Measurements from ENCODE around the gene ACTL7A. TPM values are rescaled to one million over a fixed set of nuclear protein-coding genes. Genes with fewer than 3 reads are reported as not detected.

The ACTL7A gene
- total RNA-seq, 2 experiments from 2014 or later = not detected

DNA sequence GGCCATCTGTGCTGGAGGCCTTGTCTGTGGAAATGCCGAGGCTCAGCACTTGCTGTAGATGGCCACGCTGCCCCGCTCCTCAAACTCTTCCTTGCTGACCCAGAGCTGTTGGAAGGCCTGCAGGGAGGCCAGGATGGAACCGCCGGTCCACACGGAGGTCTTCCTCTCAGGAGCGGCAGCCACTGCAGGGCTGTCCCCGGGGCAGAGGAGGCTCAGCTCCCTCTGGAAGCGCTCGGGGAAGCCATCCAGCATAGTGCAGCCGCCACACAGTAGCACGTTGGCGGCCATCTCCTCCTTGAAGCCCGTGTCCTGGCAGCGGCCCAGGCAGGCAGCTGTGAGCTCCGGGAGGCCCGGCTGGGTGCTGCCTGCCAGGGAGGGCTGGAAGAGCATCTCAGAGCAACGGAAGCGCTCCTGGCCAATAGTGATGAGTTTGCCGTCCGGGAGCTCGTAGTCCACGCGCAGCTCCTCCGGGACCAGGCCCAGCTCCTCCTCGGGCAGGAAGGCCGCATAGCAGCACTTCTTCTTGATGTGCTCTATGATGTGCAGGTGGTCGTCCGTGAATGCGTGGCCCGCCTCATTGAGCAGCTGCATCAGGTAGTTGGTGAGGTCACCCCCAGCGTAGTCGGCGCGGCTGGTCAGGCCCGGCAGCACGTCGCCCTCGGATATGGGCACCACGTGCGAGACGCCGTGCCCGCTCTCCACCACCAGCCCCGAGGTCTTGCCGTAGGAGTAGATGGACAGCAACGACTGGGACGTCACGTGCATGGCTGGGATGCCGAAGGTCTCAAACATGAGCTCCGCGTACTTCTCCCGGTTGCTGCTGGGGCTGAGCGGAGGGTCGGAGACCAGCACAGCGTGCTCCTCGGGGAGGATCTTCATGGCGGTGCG is 7.2 kb upstream of the ACTL7A start:
- POLR2A ChIA-PET = no interaction called here
- H3K36me3 Mint-ChIP-seq (ENCODE audit: low read depth) = no peaks in the 10 kb centered on the region
- no peak for DNase-seq
- CTCF ChIA-PET = interaction anchor here (0.6 to 0.9 kb wide), 3 partner anchors 10 to 22 kb away, joined by 3 to 5 read pairs (median 3); no protein-coding TSS in a partner anchor
- peaks cover 3% of the 10 kb centered on the region for H3K4me1 Mint-ChIP-seq
- no peak overlapping the region for H3K4me3 Mint-ChIP-seq
- H3K27ac Mint-ChIP-seq = no peak overlapping the region
- H3K27me3 Mint-ChIP-seq = peaks cover 2% of the 10 kb centered on the region
- no peaks in the 10 kb centered on the region for H3K9me3 Mint-ChIP-seq

- Mint-ChIP-seq H3K9me3 (no peaks in the 10 kb centered on the region), H3K4me3 (no peak overlapping the region), H3K4me1 (peaks cover 3% of the 10 kb centered on the region), H3K36me3 (ENCODE audit: low read depth) (no peaks in the 10 kb centered on the region), H3K27me3 (peaks cover 2% of the 10 kb centered on the region), H3K27ac (no peak overlapping the region)
- POLR2A ChIA-PET = no interaction called here
- DNase-seq = no peak
- CTCF ChIA-PET = no interaction called here
These were observed 6.6 kb upstream of the ACTL7A start for GRCh38 chr9:108855529-108855886.

GRCh38 chr9:108855888-108856287 is 6.2 kb upstream of the ACTL7A start, which contains the start of gene ACTL7B:
Gene ACTL7B, minus strand, starts transcription at chr9:108855986. Its CDS starts 56 bp downstream, at chr9:108855930.
- ChIA-PET POLR2A (no interaction called here), CTCF (no interaction called here)
- H3K9me3 Mint-ChIP-seq = no peaks in the 10 kb centered on the region
- no peaks in the 10 kb centered on the region for H3K36me3 Mint-ChIP-seq (ENCODE audit: low read depth)
- H3K4me3 Mint-ChIP-seq = no peak within 1 kb of the TSS
- H3K4me1 Mint-ChIP-seq = peaks cover 3% of the 10 kb centered on the region
- H3K27ac Mint-ChIP-seq = no peak within 1 kb of the TSS
- peaks cover 2% of the 10 kb centered on the region for H3K27me3 Mint-ChIP-seq
- DNase-seq = no peak

GRCh38 chr9:108857572-108857971 is 4.5 kb upstream of the ACTL7A start:
- Mint-ChIP-seq H3K9me3 (no peaks in the 10 kb centered on the region), H3K4me1 (peaks cover 3% of the 10 kb centered on the region), H3K4me3 (no peak overlapping the region), H3K27me3 (no peaks in the 10 kb centered on the region), H3K36me3 (ENCODE audit: low read depth) (no peaks in the 10 kb centered on the region), H3K27ac (no peak overlapping the region)
- no peak for DNase-seq
- POLR2A ChIA-PET = no interaction called here
- CTCF ChIA-PET = no interaction called here

DNA sequence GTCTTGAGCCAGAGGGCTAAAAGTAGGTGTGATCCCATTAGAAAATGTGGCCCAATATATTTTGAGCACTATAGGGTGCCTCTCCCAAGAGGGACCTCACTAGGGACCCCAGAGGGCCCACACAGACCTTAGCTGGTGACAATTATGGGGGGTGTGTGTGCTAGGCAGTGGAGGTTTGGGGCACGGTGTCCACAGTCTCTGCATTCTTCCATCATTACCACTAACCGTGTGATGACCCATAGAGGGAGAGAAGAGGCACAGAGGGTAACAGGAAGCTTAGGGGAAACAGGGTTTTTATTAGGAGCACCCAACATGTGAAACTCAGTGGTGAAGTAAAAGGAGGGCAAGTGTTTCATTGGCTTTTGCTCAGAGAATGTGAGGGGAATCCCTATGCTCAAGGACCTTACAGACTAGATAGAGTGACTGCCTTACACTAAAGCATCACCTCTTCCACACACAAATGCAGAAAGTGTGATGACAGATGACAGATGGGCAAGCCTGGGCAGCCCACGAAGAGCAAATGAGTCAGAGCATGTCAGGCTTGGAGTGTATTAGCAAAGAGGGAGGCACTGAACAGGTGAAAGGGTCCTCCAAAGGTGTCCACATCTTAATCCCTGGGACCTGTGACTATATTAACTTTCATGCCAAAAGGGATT is 2.5 kb upstream of the ACTL7A start:
- POLR2A ChIA-PET = no interaction called here

DNA sequence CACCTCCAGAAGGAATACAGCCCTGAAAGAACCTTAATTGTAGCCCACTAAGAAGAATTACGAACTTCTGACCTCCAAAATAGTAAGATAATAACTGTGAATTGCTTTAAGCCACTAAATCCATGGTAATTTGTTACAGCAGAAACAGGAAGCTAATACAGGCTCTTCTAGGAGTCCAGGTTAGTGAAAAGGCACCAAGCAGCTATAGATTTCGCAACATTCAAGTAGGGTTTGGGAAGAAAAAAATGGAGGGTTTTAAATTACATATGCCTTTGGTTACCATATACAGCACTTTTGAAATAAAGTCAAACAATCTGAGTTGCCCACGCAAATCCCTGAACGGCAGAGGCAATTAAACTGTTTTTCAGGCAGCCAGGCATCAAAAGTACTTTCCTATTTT is 1.7 kb upstream of the ACTL7A start:
- CTCF ChIA-PET = interaction anchor here (1.6 kb wide), 1 partner anchor 9 kb away, joined by 3 read pairs; no protein-coding TSS in a partner anchor
- Mint-ChIP-seq H3K4me3 (no peak overlapping the region), H3K36me3 (ENCODE audit: low read depth) (no peaks in the 10 kb centered on the region)

More for the DNA sequence above, 2.5 kb upstream of the ACTL7A start:
- H3K4me1 Mint-ChIP-seq = peaks cover 3% of the 10 kb centered on the region
- H3K27ac Mint-ChIP-seq = no peak overlapping the region
- no peaks in the 10 kb centered on the region for H3K36me3 Mint-ChIP-seq (ENCODE audit: low read depth)
- CTCF ChIA-PET = interaction anchor here (0.8 kb wide), 1 partner anchor 18 kb away, joined by 3 read pairs; no protein-coding TSS in a partner anchor
- H3K4me3 Mint-ChIP-seq = no peak overlapping the region
- no peaks in the 10 kb centered on the region for H3K9me3 Mint-ChIP-seq
- H3K27me3 Mint-ChIP-seq = no peaks in the 10 kb centered on the region
- DNase-seq = no peak

DNA sequence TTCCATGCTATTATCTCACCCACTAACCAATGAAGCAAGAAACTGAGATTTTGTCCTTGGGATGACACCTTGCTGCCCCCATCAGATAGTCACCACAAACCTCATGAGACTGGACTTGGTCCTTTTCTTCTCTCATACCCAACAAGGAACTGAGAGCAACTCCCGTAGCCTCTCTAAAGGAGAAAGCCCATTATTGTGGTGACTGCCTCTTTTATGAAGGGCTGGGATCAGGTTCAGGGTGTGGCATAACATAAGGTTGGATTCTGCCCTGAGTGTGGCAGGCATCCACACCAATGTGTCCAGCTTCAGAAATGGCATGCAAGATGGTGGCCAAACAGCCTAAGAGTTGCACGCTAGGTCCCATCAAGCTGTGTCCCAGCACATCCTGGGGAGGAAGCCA is 1.3 kb upstream of the ACTL7A start:
- Mint-ChIP-seq H3K9me3 (no peaks in the 10 kb centered on the region), H3K27me3 (no peaks in the 10 kb centered on the region), H3K27ac (no peak overlapping the region), H3K4me3 (no peak overlapping the region), H3K4me1 (peaks cover 3% of the 10 kb centered on the region), H3K36me3 (ENCODE audit: low read depth) (no peaks in the 10 kb centered on the region)
- no peak for DNase-seq
- POLR2A ChIA-PET = no interaction called here
- CTCF ChIA-PET = interaction anchor here (1.6 kb wide), 1 partner anchor 10 kb away, joined by 3 read pairs; no protein-coding TSS in a partner anchor

More for the DNA sequence above, 1.7 kb upstream of the ACTL7A start:
- POLR2A ChIA-PET = no interaction called here
- DNase-seq = no peak
- Mint-ChIP-seq H3K27me3 (no peaks in the 10 kb centered on the region), H3K9me3 (no peaks in the 10 kb centered on the region), H3K27ac (no peak overlapping the region), H3K4me1 (peaks cover 3% of the 10 kb centered on the region)

- H3K27ac Mint-ChIP-seq = no peak overlapping the region
- H3K4me3 Mint-ChIP-seq = no peak overlapping the region
- no peaks in the 10 kb centered on the region for H3K36me3 Mint-ChIP-seq (ENCODE audit: low read depth)
- ChIA-PET CTCF (interaction anchor here (1.6 kb wide), 1 partner anchor 10 kb away, joined by 3 read pairs; no protein-coding TSS in a partner anchor), POLR2A (no interaction called here)
- no peak for DNase-seq
- no peaks in the 10 kb centered on the region for H3K9me3 Mint-ChIP-seq
- peaks cover 3% of the 10 kb centered on the region for H3K4me1 Mint-ChIP-seq
- no peaks in the 10 kb centered on the region for H3K27me3 Mint-ChIP-seq
These were observed 602 bp upstream of the ACTL7A start for GRCh38 chr9:108861464-108861863.

DNA sequence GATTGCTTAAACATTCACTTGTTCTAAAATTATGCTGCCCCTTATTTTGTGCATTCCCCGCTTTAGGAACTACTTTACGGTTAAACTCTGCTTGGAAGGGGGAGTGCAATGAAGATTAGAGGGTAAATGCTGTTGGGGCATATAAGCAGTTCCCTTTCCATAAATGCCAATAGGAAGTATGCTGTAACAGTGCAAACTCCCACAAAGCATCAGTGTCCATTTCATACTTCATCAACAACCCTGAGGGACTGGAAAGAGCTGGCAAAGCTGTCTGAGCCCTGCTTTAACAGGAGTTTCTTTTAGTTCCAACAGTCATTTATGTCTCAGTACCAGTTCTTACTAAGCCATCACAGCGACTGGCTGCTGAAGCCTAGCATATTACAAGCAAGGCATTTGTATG is 1.8 kb downstream of the ACTL7A start:
- no peaks in the 10 kb centered on the region for H3K27me3 Mint-ChIP-seq

DNA sequence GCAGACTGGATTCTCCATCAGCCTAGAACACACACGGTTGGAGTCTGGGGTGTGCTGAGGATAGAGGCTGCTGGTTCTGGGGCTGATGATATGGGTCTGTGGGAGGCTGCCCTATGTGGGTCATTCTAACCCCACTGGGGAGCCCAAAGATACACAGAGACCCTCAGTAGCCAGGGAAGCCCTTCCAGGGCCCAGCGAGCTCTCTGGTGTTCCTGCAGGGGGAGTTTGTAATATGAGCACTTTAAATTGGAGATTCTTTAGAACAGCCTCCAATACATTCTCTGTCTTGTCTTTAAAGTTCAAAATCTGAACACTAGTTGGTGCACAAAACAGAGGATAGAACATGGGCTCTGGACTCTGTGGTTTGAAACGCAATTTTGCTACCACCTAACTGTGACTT is 2.4 kb downstream of the ACTL7A start:
- peaks cover 3% of the 10 kb centered on the region for H3K4me1 Mint-ChIP-seq
- no peak overlapping the region for H3K27ac Mint-ChIP-seq
- H3K4me3 Mint-ChIP-seq = no peak overlapping the region
- no peaks in the 10 kb centered on the region for H3K27me3 Mint-ChIP-seq
- DNase-seq = no peak
- ChIA-PET POLR2A (no interaction called here), CTCF (interaction anchor here (0.7 kb wide), 1 partner anchor 10 kb away, joined by 3 read pairs; no protein-coding TSS in a partner anchor)
- no peaks in the 10 kb centered on the region for H3K9me3 Mint-ChIP-seq
- peaks cover 15% of the 10 kb centered on the region for H3K36me3 Mint-ChIP-seq (ENCODE audit: low read depth)

More for the DNA sequence above, 1.8 kb downstream of the ACTL7A start:
- H3K9me3 Mint-ChIP-seq = no peaks in the 10 kb centered on the region
- no peak overlapping the region for H3K27ac Mint-ChIP-seq
- CTCF ChIA-PET = interaction anchor here (0.7 kb wide), 1 partner anchor 9 kb away, joined by 3 read pairs; no protein-coding TSS in a partner anchor
- H3K4me1 Mint-ChIP-seq = peaks cover 3% of the 10 kb centered on the region
- peaks cover 10% of the 10 kb centered on the region for H3K36me3 Mint-ChIP-seq (ENCODE audit: low read depth)
- POLR2A ChIA-PET = no interaction called here
- H3K4me3 Mint-ChIP-seq = no peak overlapping the region
- no peak for DNase-seq

DNA sequence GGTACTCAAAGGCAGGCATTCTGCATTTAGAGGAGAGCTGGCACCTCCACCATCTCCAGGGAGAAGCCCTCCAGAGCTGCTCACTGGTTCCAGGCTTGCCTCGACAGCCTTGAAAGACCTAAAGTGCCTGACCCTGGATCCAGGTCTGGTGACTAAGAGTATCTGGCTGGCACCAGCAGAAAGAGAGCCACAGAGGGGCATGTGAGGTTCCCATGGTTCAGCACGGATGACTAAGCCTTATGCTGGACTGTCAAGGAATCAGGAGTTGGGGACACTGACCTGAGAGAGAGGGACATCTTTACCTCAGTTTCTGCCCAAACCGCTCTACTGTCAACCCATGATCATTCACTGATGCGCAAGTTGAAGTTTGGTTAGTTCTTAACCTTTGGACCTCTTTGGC is 3.0 kb downstream of the ACTL7A start:
- H3K36me3 Mint-ChIP-seq (ENCODE audit: low read depth) = peaks cover 16% of the 10 kb centered on the region
- POLR2A ChIA-PET = no interaction called here

GRCh38 chr9:108866001-108866420 is 3.9 kb downstream of the ACTL7A start:
- CTCF ChIA-PET = no interaction called here
- Mint-ChIP-seq H3K27ac (no peak overlapping the region), H3K9me3 (peaks cover under 1% of the 10 kb centered on the region), H3K4me1 (no peaks in the 10 kb centered on the region), H3K27me3 (no peaks in the 10 kb centered on the region), H3K36me3 (ENCODE audit: low read depth) (peaks cover 24% of the 10 kb centered on the region), H3K4me3 (no peak overlapping the region)
- DNase-seq = no peak
- POLR2A ChIA-PET = no interaction called here

More for the DNA sequence above, 3.0 kb downstream of the ACTL7A start:
- H3K27ac Mint-ChIP-seq = no peak overlapping the region
- DNase-seq = no peak
- H3K27me3 Mint-ChIP-seq = no peaks in the 10 kb centered on the region
- CTCF ChIA-PET = no interaction called here
- no peaks in the 10 kb centered on the region for H3K4me1 Mint-ChIP-seq
- H3K9me3 Mint-ChIP-seq = no peaks in the 10 kb centered on the region
- H3K4me3 Mint-ChIP-seq = no peak overlapping the region

GRCh38 chr9:108867116-108867515 is 5.0 kb downstream of the ACTL7A start:
- Mint-ChIP-seq H3K4me1 (no peaks in the 10 kb centered on the region), H3K27me3 (no peaks in the 10 kb centered on the region), H3K4me3 (no peak overlapping the region), H3K9me3 (peaks cover 8% of the 10 kb centered on the region), H3K27ac (no peak overlapping the region), H3K36me3 (ENCODE audit: low read depth) (peaks cover 34% of the 10 kb centered on the region)
- ChIA-PET CTCF (no interaction called here), POLR2A (no interaction called here)
- DNase-seq = no peak
